ENCODE measurements around the gene MGME1. TPM values are rescaled to one million over a fixed set of nuclear protein-coding genes. Genes with fewer than 3 reads are reported as not detected.

Gene MGME1
- total and polyA plus RNA-seq, 9 of the 15 experiments (the other 6 are each of a cell fraction or from before 2014, with no cell fraction given) = 13.4 to 45.1 (median 30.6) TPM

- Histone ChIP-seq H3K9me1 (ENCODE audit: control insufficient read depth, insufficient read depth, low read length) (no peaks in the 10 kb centered on the region), H3K9ac (ENCODE audit: insufficient read depth in 1 of 2, low read depth in 2 of 2, low read length in 2 of 2) (no peak overlapping the region), H4K20me1 (replicated peaks; ENCODE audit: control insufficient read depth, insufficient read depth, low read length) (peaks cover 5% of the 10 kb centered on the region; the same call in 1 of the 2 replicates), H3K27ac (ENCODE audit: extremely low read depth, low read depth, low read length) (no peak overlapping the region), H3K9me3 (replicated peaks; ENCODE audit: control insufficient read depth, insufficient read depth, low read depth, low read length) (no peaks in the 10 kb centered on the region), H3K4me3 (no peak overlapping the region), H2AFZ (ENCODE audit: low read depth, low read length) (no peak overlapping the region), H3K79me2 (ENCODE audit: control insufficient read depth, insufficient read depth, low read length) (no peaks in the 10 kb centered on the region), H3K36me3 (ENCODE audit: control insufficient read depth, insufficient read depth, low read length) (no peaks in the 10 kb centered on the region), H3K27me3 (ENCODE audit: control insufficient read depth in 2 of 2, insufficient read depth in 2 of 2, low read length in 2 of 2) (no peaks in the 10 kb centered on the region), H3K4me2 (ENCODE audit: insufficient read depth, low read length) (no peak overlapping the region), H3K4me1 (replicated peaks in 1 of 2; ENCODE audit: control insufficient read depth in 2 of 2, insufficient read depth in 2 of 2, low read length in 2 of 2) (peaks cover 4 to 14% of the 10 kb centered on the region in 2 experiments; a peak in 3 of 5 replicates)
- BruUV-seq (replicated peaks) = no TSS peak
- intact Hi-C loops (cut with micrococcal nuclease) (no loop called here), in situ Hi-C loops (cut with MboI) (no loop called here)
- no peak for TF ChIP-seq TFAM (CRISPR knock-in tag; conservative IDR thresholded peaks at IDR 0.05)
- no peak for TF ChIP-seq KDM5B (IDR thresholded peaks at IDR 0.05; ENCODE audit: insufficient replicate concordance, low read depth, low read length)
- no peak for TF ChIP-seq SPI1 (IDR thresholded peaks at IDR 0.05; ENCODE audit: borderline replicate concordance, low read depth, low read length)
- no peak for TF ChIP-seq MCM2 (IDR thresholded peaks at IDR 0.05; ENCODE audit: low read depth)
- TF ChIP-seq PBX2 (CRISPR knock-in tag; IDR thresholded peaks at IDR 0.05; ENCODE audit: low read depth) = no peak
- TF ChIP-seq PBX2 (tag; conservative IDR thresholded peaks at IDR 0.05; ENCODE audit: low read depth) = no peak
- ChIA-PET CTCF (ENCODE audit: low intra/inter-chr PET ratio) (no interaction called here), POLR2A (no interaction called here)
- 59% methylated on average over 6 of the region's 7 CpGs for WGBS (ENCODE audit: insufficient coverage, low coverage, missing lambda C conversion rate)
- FAIRE-seq (no peak), DNase-seq (ENCODE audit: extremely low read depth in 1 of 4, low spot score in 3 of 4) (no peak), ATAC-seq (no peak)
Measured at GRCh38 chr20:17928211-17928611, 40.6 kb upstream of the MGME1 start.
